Activated CD8-positive, alpha-beta T cell treated with anti-CD3 and anti-CD28 coated beads for 36 hours (primary cell): ENCODE results near the gene OOSP4B. TPM values are rescaled to one million over a fixed set of nuclear protein-coding genes. Genes with fewer than 3 reads are reported as not detected.

Experiments used
- ATAC-seq: fragments of 200-7000 bp; cut with Tn5 transposase; one replicate; pipeline ENCODE4 v1.10.0; 2021; ENCODE audit warnings: mild to moderate bottlenecking, moderate library complexity
- CTCF ChIA-PET: fragments of 350-600 bp; sonication (Branson Sonifier 250); formaldehyde crosslinking; loops from one replicate; lab custom pipeline; 2021; ENCODE audit warnings: antibody characterized with exemption; lab: Charles Lee
- POLR2A ChIA-PET: fragments of 350-600 bp; sonication (Branson Sonifier 250); formaldehyde crosslinking; loops from one replicate; lab custom pipeline; 2021; ENCODE audit warnings: antibody characterized with exemption; lab: Charles Lee
- DNase-seq: peaks from one replicate; pipeline ENCODE4 v3.0.0-alpha.2; 2020
- H3K27ac Mint-ChIP-seq: one replicate; pipeline ENCODE4 v1.8.0; 2021; ENCODE audit warnings: mild to moderate bottlenecking, mixed read lengths
- H3K27me3 Mint-ChIP-seq: one replicate; pipeline ENCODE4 v1.8.0; 2021; ENCODE audit warnings: mixed read lengths
- H3K36me3 Mint-ChIP-seq: one replicate; pipeline ENCODE4 v1.8.0; 2021; ENCODE audit warnings: low read depth, mixed read lengths
- H3K4me1 Mint-ChIP-seq: one replicate; pipeline ENCODE4 v1.8.0; 2021; ENCODE audit warnings: low read depth, mixed read lengths
- H3K4me3 Mint-ChIP-seq: one replicate; pipeline ENCODE4 v1.8.0; 2021; ENCODE audit warnings: mild to moderate bottlenecking, moderate library complexity, mixed read lengths
- H3K9me3 Mint-ChIP-seq: one replicate; pipeline ENCODE4 v1.8.0; 2021; ENCODE audit warnings: mixed read lengths
- intact Hi-C: fragments of 100-400 bp; cut with micrococcal nuclease; formaldehyde crosslinking; loops from one replicate; pipeline ENCODE4 v1.10.0; 2022
- total RNA-seq, 2 experiments: library from RNA; stranded (reverse); gene quantifications; one replicate each; pipeline ENCODE4 v1.2.3, GENCODE V29; 2021
- TF ChIP-seq, protein P1 (sequence below): fragments of 200-600 bp; IDR thresholded peaks from one replicate; pipeline ENCODE4 v1.8.0; 2022; ENCODE audit warnings: antibody characterized with exemption, mild to moderate bottlenecking

OOSP4B gene
- total RNA-seq, 2 experiments from 2014 or later: not detected

DNA sequence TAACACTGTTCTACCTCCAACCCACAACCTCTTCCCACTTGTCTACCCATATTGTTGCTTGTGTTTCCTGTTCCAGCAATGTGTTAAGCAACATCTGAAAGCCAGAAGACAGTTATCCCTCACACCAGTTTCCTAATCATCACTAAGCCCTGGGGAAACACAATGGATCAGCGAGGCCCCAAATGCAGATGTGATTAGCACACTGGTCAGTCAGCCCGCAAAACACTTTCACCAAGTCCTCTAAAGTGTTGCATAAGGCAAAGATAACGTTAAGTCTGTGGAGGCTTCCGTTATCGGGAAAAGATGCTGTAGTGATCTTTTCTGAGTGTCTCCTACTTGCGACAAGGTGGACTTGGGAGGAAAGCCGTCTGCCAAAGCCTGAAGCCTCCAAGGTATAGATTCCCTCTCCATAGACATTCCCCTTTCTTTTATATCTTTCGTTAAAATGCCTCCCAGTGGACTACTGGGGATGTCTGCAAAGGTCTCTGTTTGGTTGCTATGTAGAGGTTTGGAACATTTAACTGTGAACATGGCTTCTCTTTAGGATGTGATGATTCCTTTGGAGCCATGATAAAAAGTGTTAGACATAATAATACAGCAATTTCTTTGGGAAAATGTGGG, 39.5 kb downstream of the OOSP4B start, which contains the start of gene MS4A3:
TSS of gene MS4A3 (plus strand) at position 317 of the 621 bp plus-strand sequence. CDS start 4,496 bp downstream, outside the sequence.
- POLR2A ChIA-PET: no interaction called here
- H3K4me3 Mint-ChIP-seq: no peak within 1 kb of the TSS

DNA sequence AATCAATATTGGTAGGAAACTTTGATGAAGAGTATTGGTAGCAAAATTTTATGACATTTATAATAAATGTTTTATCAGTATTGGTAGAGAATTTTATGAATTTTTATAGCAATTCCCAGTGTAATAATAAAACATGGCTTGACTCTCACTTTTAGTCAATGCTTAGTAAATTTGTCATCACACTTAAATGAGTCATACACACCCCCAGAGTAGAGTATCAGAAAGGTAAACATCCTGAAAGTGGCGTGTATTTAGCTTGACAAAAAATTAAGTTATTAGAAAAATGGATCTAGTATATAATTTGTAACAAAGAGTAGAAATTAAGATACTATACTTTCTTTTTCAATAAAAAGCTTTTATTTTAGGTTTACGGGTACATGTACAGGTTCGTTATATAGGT, 42.1 kb downstream of the OOSP4B start:
- peaks cover 11% of the 10 kb centered on the region for H3K27me3 Mint-ChIP-seq
- POLR2A ChIA-PET: no interaction called here

More for the DNA sequence above, 39.5 kb downstream of the OOSP4B start, which contains the start of gene MS4A3:
- intact Hi-C loops: no loop called here
- TF ChIP-seq, protein P1, sequence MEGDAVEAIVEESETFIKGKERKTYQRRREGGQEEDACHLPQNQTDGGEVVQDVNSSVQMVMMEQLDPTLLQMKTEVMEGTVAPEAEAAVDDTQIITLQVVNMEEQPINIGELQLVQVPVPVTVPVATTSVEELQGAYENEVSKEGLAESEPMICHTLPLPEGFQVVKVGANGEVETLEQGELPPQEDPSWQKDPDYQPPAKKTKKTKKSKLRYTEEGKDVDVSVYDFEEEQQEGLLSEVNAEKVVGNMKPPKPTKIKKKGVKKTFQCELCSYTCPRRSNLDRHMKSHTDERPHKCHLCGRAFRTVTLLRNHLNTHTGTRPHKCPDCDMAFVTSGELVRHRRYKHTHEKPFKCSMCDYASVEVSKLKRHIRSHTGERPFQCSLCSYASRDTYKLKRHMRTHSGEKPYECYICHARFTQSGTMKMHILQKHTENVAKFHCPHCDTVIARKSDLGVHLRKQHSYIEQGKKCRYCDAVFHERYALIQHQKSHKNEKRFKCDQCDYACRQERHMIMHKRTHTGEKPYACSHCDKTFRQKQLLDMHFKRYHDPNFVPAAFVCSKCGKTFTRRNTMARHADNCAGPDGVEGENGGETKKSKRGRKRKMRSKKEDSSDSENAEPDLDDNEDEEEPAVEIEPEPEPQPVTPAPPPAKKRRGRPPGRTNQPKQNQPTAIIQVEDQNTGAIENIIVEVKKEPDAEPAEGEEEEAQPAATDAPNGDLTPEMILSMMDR: no peak
- H3K27ac Mint-ChIP-seq: no peak within 1 kb of the TSS
- peaks cover 6% of the 10 kb centered on the region for H3K27me3 Mint-ChIP-seq
- ATAC-seq (no peak), DNase-seq (no peak)
- H3K36me3 Mint-ChIP-seq: no peaks in the 10 kb centered on the region
- H3K9me3 Mint-ChIP-seq: peaks cover 2% of the 10 kb centered on the region
- CTCF ChIA-PET: no interaction called here
- no peaks in the 10 kb centered on the region for H3K4me1 Mint-ChIP-seq

GRCh38 chr11:60059521-60060240, 42.7 kb downstream of the OOSP4B start:
- POLR2A ChIA-PET: no interaction called here
- ATAC-seq: no peak
- Mint-ChIP-seq H3K4me1 (no peaks in the 10 kb centered on the region), H3K9me3 (peaks cover 2% of the 10 kb centered on the region), H3K36me3 (no peaks in the 10 kb centered on the region), H3K27me3 (peaks cover 11% of the 10 kb centered on the region), H3K27ac (no peak overlapping the region), H3K4me3 (no peak overlapping the region)
- intact Hi-C loops: no loop called here
- CTCF ChIA-PET: no interaction called here
- DNase-seq: no peak
- TF ChIP-seq, protein P1: no peak

More for the DNA sequence above, 42.1 kb downstream of the OOSP4B start:
- H3K27ac Mint-ChIP-seq: no peak overlapping the region
- TF ChIP-seq, protein P1: no peak
- no peak overlapping the region for H3K4me3 Mint-ChIP-seq
- H3K9me3 Mint-ChIP-seq: peaks cover 2% of the 10 kb centered on the region
- no peak for DNase-seq
- no peaks in the 10 kb centered on the region for H3K4me1 Mint-ChIP-seq
- CTCF ChIA-PET: no interaction called here
- intact Hi-C loops: no loop called here
- ATAC-seq: no peak
- H3K36me3 Mint-ChIP-seq: no peaks in the 10 kb centered on the region

GRCh38 chr11:60064111-60064510, 47.1 kb downstream of the OOSP4B start:
- no peak overlapping the region for H3K27ac Mint-ChIP-seq
- DNase-seq: no peak
- intact Hi-C loops: no loop called here
- no peak overlapping the region for H3K4me3 Mint-ChIP-seq
- H3K9me3 Mint-ChIP-seq: peaks cover 2% of the 10 kb centered on the region
- ChIA-PET CTCF (no interaction called here), POLR2A (no interaction called here)
- no peaks in the 10 kb centered on the region for H3K36me3 Mint-ChIP-seq
- no peaks in the 10 kb centered on the region for H3K4me1 Mint-ChIP-seq
- no peak for ATAC-seq
- peaks cover 5% of the 10 kb centered on the region for H3K27me3 Mint-ChIP-seq
- TF ChIP-seq, protein P1: no peak

DNA sequence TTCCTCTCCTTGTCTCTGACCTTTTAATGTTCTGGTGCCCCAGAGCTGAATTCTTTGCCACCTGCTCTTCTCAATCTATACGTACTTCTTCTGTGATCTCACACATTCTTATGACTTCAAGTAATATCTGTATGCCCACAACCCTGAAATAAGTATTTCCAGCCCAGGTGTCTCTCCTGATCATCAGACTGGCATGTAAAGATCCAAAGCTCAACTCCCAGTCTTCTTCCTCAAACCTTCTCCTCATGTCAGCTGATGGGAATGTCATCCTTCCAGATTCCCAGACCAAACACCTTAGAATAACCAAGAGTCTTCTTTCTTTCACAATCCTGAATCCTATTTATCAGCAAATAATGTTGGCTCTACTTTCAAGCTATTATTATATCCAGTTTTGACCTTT, 48.8 kb downstream of the OOSP4B start:
- ATAC-seq (no peak), DNase-seq (no peak)
- POLR2A ChIA-PET: no interaction called here
- intact Hi-C loops: no loop called here
- Mint-ChIP-seq H3K4me3 (no peak overlapping the region), H3K27me3 (peaks cover 6% of the 10 kb centered on the region), H3K27ac (no peak overlapping the region), H3K4me1 (no peaks in the 10 kb centered on the region), H3K36me3 (no peaks in the 10 kb centered on the region), H3K9me3 (no peaks in the 10 kb centered on the region)
- TF ChIP-seq, protein P1: no peak
- CTCF ChIA-PET: no interaction called here
